EL (cell line): ENCODE measurements around the gene CLEC18A.
"Not testable (repeated sequence)": the region's sequence is repeated elsewhere in the genome, so short reads cannot be mapped to it uniquely, and the experiment has no call there.

Experiments used
- DNase-seq: peaks from one replicate; pipeline ENCODE4 v3.0.0-alpha.2; 2016

Gene CLEC18A

GRCh38 chr16:69952572-69953355 is 1.6 kb downstream of the CLEC18A start:
- not testable (repeated sequence) for DNase-seq

GRCh38 chr16:69954241-69954640 is 3.1 kb downstream of the CLEC18A start:
- not testable (repeated sequence) for DNase-seq

- not testable (repeated sequence) for DNase-seq
Observed at GRCh38 chr16:69963312-69963711, 12.2 kb downstream of the CLEC18A start.

- not testable (repeated sequence) for DNase-seq
Observed at GRCh38 chr16:69964960-69965660, 14.0 kb downstream of the CLEC18A start.

- not testable (repeated sequence) for DNase-seq
Observed at GRCh38 chr16:69965661-69966054, 14.5 kb downstream of the CLEC18A start.

GRCh38 chr16:69967688-69968087 is 16.6 kb downstream of the CLEC18A start:
- not testable (repeated sequence) for DNase-seq

GRCh38 chr16:69968125-69968524 is 17.0 kb downstream of the CLEC18A start:
- not testable (repeated sequence) for DNase-seq

GRCh38 chr16:69969657-69970056 is 18.5 kb downstream of the CLEC18A start:
- not testable (repeated sequence) for DNase-seq

GRCh38 chr16:69972120-69972519 is 21.0 kb downstream of the CLEC18A start:
- DNase-seq: not testable (repeated sequence)

GRCh38 chr16:69972935-69973334 is 21.8 kb downstream of the CLEC18A start:
- DNase-seq: not testable (repeated sequence)

- not testable (repeated sequence) for DNase-seq
Observed at GRCh38 chr16:69985196-69985595, 34.1 kb downstream of the CLEC18A start.

- peak; percentile 66 for DNase-seq
Observed at GRCh38 chr16:69997956-69998355, 46.8 kb downstream of the CLEC18A start.

- DNase-seq: not testable (repeated sequence)
Observed at GRCh38 chr16:69999801-70000200, 48.7 kb downstream of the CLEC18A start.

- not testable (repeated sequence) for DNase-seq
Observed at GRCh38 chr16:70003511-70003910, 52.4 kb downstream of the CLEC18A start.

- DNase-seq: not testable (repeated sequence)
Observed at GRCh38 chr16:70008604-70009003, 57.5 kb downstream of the CLEC18A start.

GRCh38 chr16:70010615-70011014 is 59.5 kb downstream of the CLEC18A start:
- not testable (repeated sequence) for DNase-seq

- DNase-seq: not testable (repeated sequence)
Observed at GRCh38 chr16:70011120-70011519, 60.0 kb downstream of the CLEC18A start.

GRCh38 chr16:70012354-70012753 is 61.2 kb downstream of the CLEC18A start:
- DNase-seq: not testable (repeated sequence)

GRCh38 chr16:70012951-70013350 is 61.8 kb downstream of the CLEC18A start:
- not testable (repeated sequence) for DNase-seq
